SKM-1 (cell line): ENCODE data around the gene F10.

ENCODE experiments used
- DNase-seq: peaks from one replicate; lab custom pipeline; 2025; ENCODE audit not compliant: unreplicated experiment; lab: John Stamatoyannopoulos, UW

The F10 gene

GRCh38 chr13:113086031-113086750 is 36.4 kb upstream of the F10 start:
- no peak for DNase-seq

DNA sequence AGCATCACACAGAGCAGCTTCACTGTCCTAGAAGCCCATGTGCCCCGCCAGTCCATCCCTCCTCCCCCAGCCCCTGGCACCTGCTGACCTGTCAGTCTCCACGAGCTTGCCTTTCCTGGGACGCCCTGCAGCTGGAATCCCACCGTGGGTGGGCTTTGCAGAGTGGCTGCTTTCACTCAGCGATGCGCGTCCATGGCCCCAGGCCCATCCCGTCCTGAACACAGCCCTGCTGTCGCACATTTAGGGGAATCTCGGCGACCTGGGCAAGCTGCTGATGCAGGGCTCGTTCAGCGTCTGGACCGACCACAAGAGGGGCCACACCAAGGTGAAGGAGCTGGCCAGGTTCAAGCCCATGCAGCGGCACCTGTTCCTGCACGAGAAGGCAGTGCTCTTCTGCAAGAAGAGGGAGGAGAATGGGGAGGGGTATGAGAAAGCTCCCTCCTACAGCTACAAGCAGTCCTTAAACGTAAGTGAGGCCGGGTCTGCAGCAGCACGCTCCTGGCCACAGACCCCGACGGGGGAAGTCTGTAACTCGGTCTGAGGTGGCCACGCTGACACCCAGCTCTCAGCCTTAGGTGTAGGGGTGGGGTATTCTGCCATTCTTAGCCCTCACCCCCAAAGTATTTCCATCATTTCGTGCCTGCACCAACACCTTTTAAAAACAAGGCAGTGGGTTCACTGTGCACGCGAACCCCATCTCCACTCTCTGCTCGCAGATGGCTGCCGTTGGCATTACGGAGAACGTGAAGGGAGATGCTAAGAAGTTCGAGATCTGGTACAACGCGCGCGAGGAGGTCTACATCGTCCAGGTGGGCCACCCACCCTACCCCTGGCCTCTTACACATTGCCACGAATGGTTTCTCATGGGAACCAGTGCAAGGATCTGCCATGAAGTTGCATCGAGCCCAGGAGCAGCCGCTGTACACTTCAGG is 35.3 kb upstream of the F10 start:
- no peak for DNase-seq

GRCh38 chr13:113087923-113088690 is 34.5 kb upstream of the F10 start:
- DNase-seq: no peak

DNA sequence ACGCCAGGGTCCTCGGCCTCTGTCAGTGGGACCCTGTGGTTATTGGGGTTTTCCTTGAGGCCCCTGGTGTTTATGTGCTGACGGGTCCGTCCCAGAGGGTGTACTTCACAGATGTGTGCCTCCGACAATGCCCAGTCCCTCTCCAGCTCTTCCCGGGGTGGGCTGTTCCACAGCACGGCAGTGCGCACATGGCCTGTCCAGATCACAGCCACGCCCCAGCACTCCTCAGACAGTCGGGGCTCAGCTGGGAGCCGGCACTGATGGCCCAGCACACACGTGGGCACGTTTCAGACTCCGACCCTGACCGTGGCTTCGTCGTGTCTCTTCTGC is 33.9 kb upstream of the F10 start:
- DNase-seq: no peak

GRCh38 chr13:113089693-113090414 is 32.7 kb upstream of the F10 start:
- no peak for DNase-seq

- DNase-seq: no peak
Observed at GRCh38 chr13:113090415-113090770, 32.2 kb upstream of the F10 start.

- no peak for DNase-seq
Observed at GRCh38 chr13:113090806-113091205, 31.8 kb upstream of the F10 start.

DNA sequence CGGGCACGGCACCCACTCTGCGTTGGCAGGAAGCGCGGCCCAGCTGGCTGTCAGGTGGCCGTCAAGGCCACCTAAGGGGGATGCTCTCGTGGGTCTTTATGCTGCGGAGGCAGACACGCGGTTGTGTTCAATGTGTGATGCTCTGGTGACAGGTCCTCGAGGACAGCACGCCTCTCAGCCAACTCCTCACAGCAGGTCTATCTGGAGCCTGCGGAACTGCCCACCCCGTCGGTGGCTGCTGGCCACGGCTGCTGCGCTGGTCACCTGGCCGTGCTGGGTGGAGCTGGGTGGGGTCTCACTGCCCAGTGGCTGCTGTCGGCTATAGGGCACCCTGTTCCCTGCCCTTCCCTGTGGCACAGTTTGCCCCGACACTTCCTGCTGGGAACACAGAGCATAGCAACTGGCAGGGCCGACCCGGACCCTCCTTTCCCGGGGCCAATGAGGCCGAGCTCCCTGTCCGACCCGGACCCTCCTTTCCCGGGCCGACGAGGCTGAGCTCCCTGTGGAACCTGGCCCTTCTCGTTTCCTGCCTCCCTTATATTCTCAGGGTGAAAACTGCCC is 31.3 kb upstream of the F10 start:
- no peak for DNase-seq

- no peak for DNase-seq
Observed at GRCh38 chr13:113091891-113092775, 30.5 kb upstream of the F10 start.

- no peak for DNase-seq
Observed at GRCh38 chr13:113092776-113093579, 29.6 kb upstream of the F10 start.

DNA sequence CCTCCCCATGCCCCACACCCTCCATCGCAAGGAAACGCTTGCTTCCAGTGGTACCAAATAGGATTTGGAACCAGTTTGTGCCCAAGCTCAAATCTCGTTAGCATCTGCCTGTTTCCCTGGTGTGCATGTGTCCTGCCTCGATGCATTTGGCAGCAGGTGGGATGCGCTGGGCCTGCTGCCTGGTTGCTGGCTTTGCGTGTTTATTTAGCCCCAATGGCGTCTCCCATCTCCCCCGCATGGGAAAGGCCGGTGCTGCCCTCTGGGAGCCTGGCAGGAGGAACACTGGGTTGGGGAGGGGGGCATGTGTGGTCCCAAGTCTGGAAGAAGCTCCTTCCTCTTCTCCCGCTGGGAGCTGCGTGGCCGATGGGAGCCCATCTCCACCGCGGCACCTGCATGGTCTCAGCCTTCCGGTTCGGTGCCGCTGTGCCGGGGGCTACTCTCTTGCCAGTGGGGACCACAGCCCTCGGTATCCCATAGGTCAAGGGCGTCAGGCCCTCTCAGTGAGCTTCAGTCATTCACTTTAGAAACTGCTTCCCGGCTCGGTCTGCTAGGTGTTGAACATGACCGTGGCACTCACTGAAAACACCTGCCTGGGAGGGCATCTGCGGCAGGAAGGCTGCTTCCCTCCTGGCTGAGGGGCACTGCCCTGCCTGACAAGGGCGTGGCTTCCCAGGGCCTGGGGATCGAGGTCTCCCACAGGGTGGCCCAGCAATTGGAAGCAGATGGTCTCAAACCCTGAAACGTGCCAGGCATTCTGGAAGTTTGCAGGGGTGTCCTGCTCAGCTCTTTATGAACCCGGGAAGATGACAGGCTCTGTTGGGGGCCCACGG is 28.8 kb upstream of the F10 start:
- no peak for DNase-seq

DNA sequence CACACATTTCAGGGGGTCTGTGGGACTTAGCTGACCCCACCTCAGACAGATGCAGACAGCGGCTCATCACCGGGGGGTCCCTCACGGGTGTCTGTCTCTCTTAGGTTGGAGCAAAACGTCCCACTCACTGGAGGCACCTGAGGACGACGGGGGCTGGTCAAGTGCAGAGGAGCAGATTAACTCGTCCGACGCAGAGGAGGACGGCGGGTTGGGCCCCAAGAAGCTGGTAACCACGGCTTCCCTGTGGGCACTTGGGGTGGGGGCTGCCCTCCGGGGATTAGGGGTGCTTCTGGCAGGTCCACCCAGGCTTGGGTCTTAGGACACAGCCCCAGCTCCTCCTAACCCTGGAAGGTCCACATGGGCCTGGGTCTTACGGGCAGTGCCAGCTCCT is 28.2 kb upstream of the F10 start:
- no peak for DNase-seq

GRCh38 chr13:113095146-113096051 is 27.2 kb upstream of the F10 start:
- no peak for DNase-seq

GRCh38 chr13:113096052-113096744 is 26.4 kb upstream of the F10 start:
- DNase-seq: no peak

DNA sequence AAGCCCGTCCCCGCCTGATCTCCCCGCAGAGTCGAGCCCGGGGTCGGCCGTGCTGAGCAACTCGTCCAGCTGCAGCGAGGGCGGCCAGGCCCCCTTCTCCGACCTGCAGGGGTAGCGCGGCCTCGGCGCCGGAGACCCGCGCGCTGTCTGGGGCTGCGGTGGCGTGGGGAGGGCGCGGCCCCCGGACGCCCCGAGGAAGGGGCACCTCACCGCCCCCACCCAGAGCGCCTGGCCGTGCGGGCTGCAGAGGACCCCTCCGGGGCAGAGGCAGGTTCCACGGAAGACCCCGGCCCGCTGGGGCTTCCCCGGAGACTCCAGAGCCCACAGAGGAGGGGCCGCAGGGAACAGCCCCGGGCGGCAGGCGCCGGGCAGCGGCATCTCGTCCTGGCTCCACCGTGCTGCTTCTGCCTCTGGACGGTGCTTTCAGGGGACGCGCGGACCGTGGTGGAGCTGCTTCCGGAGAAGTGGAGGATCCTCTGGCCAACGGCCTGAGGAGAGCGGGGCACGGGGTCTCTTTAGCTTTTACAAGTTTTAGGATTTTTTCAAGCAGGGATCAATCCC is 25.8 kb upstream of the F10 start:
- no peak for DNase-seq

GRCh38 chr13:113097651-113098050 is 24.9 kb upstream of the F10 start:
- DNase-seq: no peak
